Keratinocyte (primary cell): ENCODE results near the gene LINC00237. TPM values are rescaled to one million over a fixed set of nuclear protein-coding genes. Genes with fewer than 3 reads are reported as not detected.

Experiments
- DNase-seq: peaks from one replicate; pipeline ENCODE4 v3.0.0-alpha.2; 2011; ENCODE audit warnings: low read depth, missing footprints, low spot score
- FAIRE-seq: peaks from 2 replicates; lab custom pipeline; 2011; peaks lifted over from hg19 to GRCh38; lab: Jason Lieb, UNC
- H2AFZ ChIP-seq: 2 replicates; pipeline ENCODE4 v1.6.0; 2012; ENCODE audit warnings: low read length, control low read depth, inconsistent platforms; ENCODE audit not compliant: control insufficient read depth
- H3K27ac ChIP-seq: 2 replicates; pipeline ENCODE4 v1.5.1; 2011; ENCODE audit warnings: low read length; ENCODE audit not compliant: control insufficient read depth, insufficient read depth
- H3K27me3 ChIP-seq: 3 replicates; pipeline ENCODE4 v1.6.0; 2011; ENCODE audit warnings: low read length; ENCODE audit not compliant: control insufficient read depth, insufficient read depth; ENCODE audit errors: extremely low read depth
- H3K36me3 ChIP-seq, 2 experiments: 2 replicates in 1 of 2; 3 replicates in 1 of 2; pipeline ENCODE4 v1.5.1; 2011; ENCODE audit warnings: low read length in 2 of 2, mild to moderate bottlenecking in 1 of 2; ENCODE audit not compliant: control insufficient read depth in 2 of 2, insufficient read depth in 2 of 2; ENCODE audit errors: extremely low read depth in 1 of 2
- H3K4me1 ChIP-seq: 3 replicates; pipeline ENCODE4 v1.5.1; 2011; ENCODE audit warnings: low read length; ENCODE audit not compliant: control insufficient read depth, insufficient read depth; ENCODE audit errors: extremely low read depth
- H3K4me2 ChIP-seq: 3 replicates; pipeline ENCODE4 v1.6.0; 2011; ENCODE audit warnings: low read depth, low read length; ENCODE audit not compliant: control insufficient read depth, insufficient read depth; ENCODE audit errors: extremely low read depth
- H3K4me3 ChIP-seq, 3 experiments: fragments of 200-600 bp in 1 of 3; sonication (generic) in 1 of 3; 2 replicates in 2 of 3; 3 replicates in 1 of 3; pipeline ENCODE4 v1.5.1; 2011 to 2016; ENCODE audit warnings: low read length in 3 of 3, mild to moderate bottlenecking in 3 of 3, control low read depth in 2 of 3, inconsistent platforms in 1 of 3, low read depth in 1 of 3, mixed read lengths in 1 of 3, mixed run types in 1 of 3, moderate library complexity in 1 of 3; ENCODE audit not compliant: control insufficient read depth in 2 of 3, insufficient read depth in 2 of 3; ENCODE audit errors: extremely low read depth in 1 of 3
- H3K79me2 ChIP-seq: 2 replicates; pipeline ENCODE4 v1.6.0; 2012; ENCODE audit warnings: low read length; ENCODE audit not compliant: control insufficient read depth, insufficient read depth
- H3K9ac ChIP-seq: 3 replicates; pipeline ENCODE4 v1.6.0; 2011; ENCODE audit warnings: low read length; ENCODE audit not compliant: control insufficient read depth, insufficient read depth; ENCODE audit errors: extremely low read depth
- H3K9me1 ChIP-seq: 3 replicates; pipeline ENCODE4 v1.6.0; 2011; ENCODE audit warnings: low read length; ENCODE audit not compliant: control insufficient read depth, insufficient read depth; ENCODE audit errors: extremely low read depth
- H3K9me3 ChIP-seq: 2 replicates; pipeline ENCODE4 v1.5.1; 2012; ENCODE audit warnings: low read depth, low read length; ENCODE audit not compliant: control insufficient read depth
- H4K20me1 ChIP-seq: 3 replicates; pipeline ENCODE4 v1.6.0; 2011; ENCODE audit warnings: low read length; ENCODE audit not compliant: control insufficient read depth, insufficient read depth; ENCODE audit errors: extremely low read depth
- EZH2 ChIP-seq: IDR thresholded peaks from one replicate; pipeline ENCODE4 v1.6.1; 2012; ENCODE audit warnings: inconsistent platforms, mild to moderate bottlenecking, low read length, moderate library complexity
- dilution Hi-C: fragments of 300-500 bp; cut with MboI; formaldehyde crosslinking; loops from one replicate; pipeline ENCODE4 v1.7.0; 2020; ENCODE audit warnings: low sequenced_read_pairs; ENCODE audit not compliant: extremely low pct_ligation_motif_present
- polyA plus RNA-seq, 5 experiments: library from polyadenylated mRNA; depleted of rRNA in 3 of 5; stranded (reverse) in 3 of 5; stranded (forward) in 1 of 5; unstranded in 1 of 5; fragments of >200 nt; gene quantifications; 1 replicate in 1 of 5; 2 replicates in 3 of 5; 3 replicates in 1 of 5; pipeline versions ENCODE4 v1.2.1 to v1.2.3, GENCODE V29; 2011 to 2012; ENCODE audit warnings: missing spikeins in 2 of 5, low read depth in 1 of 5, low replicate concordance in 1 of 5
- TF ChIP-seq, protein P1 (sequence below), 3 experiments: IDR thresholded peaks in 1 of 3; conservative IDR thresholded peaks in 1 of 3; optimal IDR thresholded peaks in 1 of 3; 2 replicates in 2 of 3; 3 replicates in 1 of 3; pipeline versions ENCODE3 to v1.5.1; 2011; ENCODE audit warnings: low read length in 3 of 3, mild to moderate bottlenecking in 3 of 3, moderate library complexity in 2 of 3, control low read depth in 1 of 3, inconsistent platforms in 1 of 3; ENCODE audit not compliant: insufficient read depth in 2 of 3; ENCODE audit errors: extremely low read depth in 1 of 3

The LINC00237 gene
- polyA plus RNA-seq, 1 donor (not counting 4 experiments of a cell fraction or from before 2014, with no cell fraction given) = not detected

DNA sequence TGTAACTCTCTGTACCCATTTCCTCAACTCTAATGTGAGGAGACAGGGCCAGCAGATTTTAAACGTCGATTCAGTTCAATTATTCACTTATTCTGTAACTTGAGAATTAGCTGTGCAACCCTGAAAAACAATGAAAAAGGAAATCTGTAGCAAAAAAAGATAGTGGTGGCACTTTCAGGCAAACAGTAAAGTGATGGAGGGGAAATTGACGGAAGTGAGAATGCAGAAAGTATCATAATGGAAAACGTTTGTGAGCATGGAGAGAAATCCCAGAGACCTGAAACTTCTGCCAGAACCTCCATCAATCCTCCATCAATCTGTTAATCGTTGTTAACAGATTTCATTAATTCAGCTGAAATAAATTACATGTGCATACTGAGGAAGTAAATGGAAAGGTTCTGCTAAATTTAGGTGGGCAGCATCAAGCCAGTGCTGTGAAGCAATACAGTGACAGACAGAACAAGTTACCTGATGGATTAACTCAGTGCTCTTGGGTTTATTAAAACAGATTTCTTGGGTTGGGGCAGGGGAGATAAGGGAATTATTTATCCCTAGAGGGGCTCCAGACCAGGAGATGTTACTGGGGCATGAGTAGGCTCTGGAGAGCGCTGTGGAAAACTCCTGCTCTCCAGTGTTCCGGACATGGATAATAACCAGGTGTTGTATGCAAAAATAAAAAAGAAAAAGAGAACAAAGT, 37.2 kb upstream of the LINC00237 start:
- FAIRE-seq (no peak), DNase-seq (no peak)
- Histone ChIP-seq H4K20me1 (no peaks in the 10 kb centered on the region), H3K36me3 (no peaks in the 10 kb centered on the region), H3K9me1 (no peaks in the 10 kb centered on the region), H3K4me1 (no peaks in the 10 kb centered on the region), H3K79me2 (no peaks in the 10 kb centered on the region), H3K4me3 (no peak overlapping the region), H3K27me3 (no peaks in the 10 kb centered on the region), H2AFZ (no peak overlapping the region), H3K9me3 (no peaks in the 10 kb centered on the region), H3K9ac (no peak overlapping the region), H3K4me2 (no peak overlapping the region), H3K27ac (no peak overlapping the region)
- dilution Hi-C loops = no loop called here
- no peak for TF ChIP-seq EZH2
- TF ChIP-seq, protein P1, sequence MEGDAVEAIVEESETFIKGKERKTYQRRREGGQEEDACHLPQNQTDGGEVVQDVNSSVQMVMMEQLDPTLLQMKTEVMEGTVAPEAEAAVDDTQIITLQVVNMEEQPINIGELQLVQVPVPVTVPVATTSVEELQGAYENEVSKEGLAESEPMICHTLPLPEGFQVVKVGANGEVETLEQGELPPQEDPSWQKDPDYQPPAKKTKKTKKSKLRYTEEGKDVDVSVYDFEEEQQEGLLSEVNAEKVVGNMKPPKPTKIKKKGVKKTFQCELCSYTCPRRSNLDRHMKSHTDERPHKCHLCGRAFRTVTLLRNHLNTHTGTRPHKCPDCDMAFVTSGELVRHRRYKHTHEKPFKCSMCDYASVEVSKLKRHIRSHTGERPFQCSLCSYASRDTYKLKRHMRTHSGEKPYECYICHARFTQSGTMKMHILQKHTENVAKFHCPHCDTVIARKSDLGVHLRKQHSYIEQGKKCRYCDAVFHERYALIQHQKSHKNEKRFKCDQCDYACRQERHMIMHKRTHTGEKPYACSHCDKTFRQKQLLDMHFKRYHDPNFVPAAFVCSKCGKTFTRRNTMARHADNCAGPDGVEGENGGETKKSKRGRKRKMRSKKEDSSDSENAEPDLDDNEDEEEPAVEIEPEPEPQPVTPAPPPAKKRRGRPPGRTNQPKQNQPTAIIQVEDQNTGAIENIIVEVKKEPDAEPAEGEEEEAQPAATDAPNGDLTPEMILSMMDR (optimal IDR thresholded peaks at IDR 0.05 in 1 of 3, IDR thresholded peaks at IDR 0.05 in 1 of 3, conservative IDR thresholded peaks at IDR 0.05 in 1 of 3; ENCODE audit: extremely low read depth in 1 of 3, insufficient read depth in 2 of 3, low read length in 3 of 3) = no peak

DNA sequence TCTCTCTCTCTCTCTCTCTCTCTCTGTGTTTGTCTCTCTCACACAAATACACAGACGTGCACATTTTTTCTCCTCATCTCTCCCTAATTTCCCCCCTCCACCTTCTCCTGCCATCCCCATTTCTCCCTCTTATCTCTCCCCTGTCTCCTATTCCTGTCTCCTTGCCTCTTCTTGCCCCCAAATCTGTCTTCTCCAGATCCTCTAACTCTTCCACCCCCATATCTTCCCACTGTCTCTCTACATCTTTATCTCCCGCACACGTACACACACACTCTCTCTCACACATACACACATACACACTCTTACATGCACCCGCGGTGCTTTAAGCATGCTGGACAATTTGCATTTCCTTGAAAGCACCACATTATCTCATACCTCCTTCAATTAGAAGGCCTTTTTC, 35.7 kb upstream of the LINC00237 start:
- H2AFZ ChIP-seq = no peak overlapping the region
- H4K20me1 ChIP-seq = no peaks in the 10 kb centered on the region
- no peaks in the 10 kb centered on the region for H3K9me1 ChIP-seq
- no peak overlapping the region for H3K27ac ChIP-seq
- no peaks in the 10 kb centered on the region for H3K4me1 ChIP-seq
- no peak for FAIRE-seq
- no peak overlapping the region for H3K4me2 ChIP-seq
- no peaks in the 10 kb centered on the region for H3K79me2 ChIP-seq
- no peaks in the 10 kb centered on the region for H3K9me3 ChIP-seq
- no peak for DNase-seq
- no peaks in the 10 kb centered on the region for H3K27me3 ChIP-seq
- no peaks in the 10 kb centered on the region for H3K36me3 ChIP-seq
- no peak for TF ChIP-seq EZH2
- TF ChIP-seq, protein P1 (optimal IDR thresholded peaks at IDR 0.05 in 1 of 3, IDR thresholded peaks at IDR 0.05 in 1 of 3, conservative IDR thresholded peaks at IDR 0.05 in 1 of 3; ENCODE audit: extremely low read depth in 1 of 3, insufficient read depth in 2 of 3, low read length in 3 of 3) = no peak
- no peak overlapping the region for H3K9ac ChIP-seq
- H3K4me3 ChIP-seq = no peak overlapping the region
- dilution Hi-C loops = no loop called here
